Kasumi-1 (cell line): ENCODE data around the gene AMHR2.
A peak's percentile ranks its signal among the peaks of the same experiment; 100 is the strongest.

Source experiments
- DNase-seq, 2 experiments: peaks; one replicate each; lab custom pipeline; 2025; lab: John Stamatoyannopoulos, UW

AMHR2 gene

GRCh38 chr12:53452159-53453077, 28.8 kb downstream of the AMHR2 start:
- DNase-seq: peak; percentile 40 to 61

- no peak for DNase-seq
Measured at GRCh38 chr12:53453953-53454640, 30.4 kb downstream of the AMHR2 start.

- no peak for DNase-seq
Measured at GRCh38 chr12:53454707-53455106, 31.1 kb downstream of the AMHR2 start.

- DNase-seq: no peak
Measured at GRCh38 chr12:53456654-53457366, 33.2 kb downstream of the AMHR2 start.

- no peak for DNase-seq
Measured at GRCh38 chr12:53459097-53459496, 35.4 kb downstream of the AMHR2 start.

GRCh38 chr12:53461059-53461458, 37.4 kb downstream of the AMHR2 start:
- no peak for DNase-seq

GRCh38 chr12:53461591-53461990, 37.9 kb downstream of the AMHR2 start:
- no peak for DNase-seq

- no peak for DNase-seq
Measured at GRCh38 chr12:53462935-53463334, 39.3 kb downstream of the AMHR2 start.

- DNase-seq: no peak
Measured at GRCh38 chr12:53463802-53464560, 40.3 kb downstream of the AMHR2 start.

- no peak for DNase-seq
Measured at GRCh38 chr12:53464685-53465418, 41.2 kb downstream of the AMHR2 start.

GRCh38 chr12:53465679-53466078, 42.0 kb downstream of the AMHR2 start:
- DNase-seq: no peak

GRCh38 chr12:53466640-53467039, 43.0 kb downstream of the AMHR2 start:
- no peak for DNase-seq

- no peak for DNase-seq
Measured at GRCh38 chr12:53467082-53467481, 43.4 kb downstream of the AMHR2 start.

GRCh38 chr12:53467880-53468279, 44.2 kb downstream of the AMHR2 start:
- no peak for DNase-seq

- no peak for DNase-seq
Measured at GRCh38 chr12:53468282-53468681, 44.6 kb downstream of the AMHR2 start.

GRCh38 chr12:53472056-53472582, 48.5 kb downstream of the AMHR2 start:
- no peak for DNase-seq

GRCh38 chr12:53474077-53474476, 50.4 kb downstream of the AMHR2 start:
- DNase-seq: no peak

- DNase-seq: no peak
Measured at GRCh38 chr12:53474819-53475218, 51.2 kb downstream of the AMHR2 start.

- DNase-seq: peak; percentile 55 to 60
Measured at GRCh38 chr12:53476769-53477209, 53.1 kb downstream of the AMHR2 start.

GRCh38 chr12:53478865-53479264, 55.2 kb downstream of the AMHR2 start:
- DNase-seq: no peak

GRCh38 chr12:53479331-53479730, 55.7 kb downstream of the AMHR2 start:
- no peak for DNase-seq
